HG03439 (cell line): ENCODE data around the gene SLC23A2.

Experiments
- ATAC-seq: cut with Tn5 transposase; IDR thresholded peaks from one replicate; pipeline ENCODE4 v1.9.1; 2021; ENCODE audit warnings: mild to moderate bottlenecking, moderate library complexity; ENCODE audit not compliant: unreplicated experiment

Gene SLC23A2

GRCh38 chr20:4971064-4971463, 30.2 kb downstream of the SLC23A2 start:
- no peak for ATAC-seq

GRCh38 chr20:4967752-4968477, 33.4 kb downstream of the SLC23A2 start:
- ATAC-seq = no peak

- ATAC-seq = no peak
Measured at GRCh38 chr20:4966826-4967751, 34.2 kb downstream of the SLC23A2 start.

- ATAC-seq = no peak
Measured at GRCh38 chr20:4962241-4962855, 39.0 kb downstream of the SLC23A2 start.

- ATAC-seq = no peak
Measured at GRCh38 chr20:4961746-4962145, 39.6 kb downstream of the SLC23A2 start.

GRCh38 chr20:4959592-4959991, 41.7 kb downstream of the SLC23A2 start:
- no peak for ATAC-seq

GRCh38 chr20:4957939-4958362, 43.4 kb downstream of the SLC23A2 start:
- no peak for ATAC-seq

- ATAC-seq = no peak
Measured at GRCh38 chr20:4957187-4957586, 44.1 kb downstream of the SLC23A2 start.

- no peak for ATAC-seq
Measured at GRCh38 chr20:4956200-4956810, 45.0 kb downstream of the SLC23A2 start.

- ATAC-seq = no peak
Measured at GRCh38 chr20:4953881-4954280, 47.4 kb downstream of the SLC23A2 start.

GRCh38 chr20:4952229-4952628, 49.1 kb downstream of the SLC23A2 start:
- ATAC-seq = no peak

GRCh38 chr20:4951299-4951698, 50.0 kb downstream of the SLC23A2 start:
- ATAC-seq = no peak

GRCh38 chr20:4950841-4951240, 50.5 kb downstream of the SLC23A2 start:
- ATAC-seq = no peak

- ATAC-seq = no peak
Measured at GRCh38 chr20:4950437-4950836, 50.9 kb downstream of the SLC23A2 start.

- ATAC-seq = no peak
Measured at GRCh38 chr20:4949833-4950178, 51.5 kb downstream of the SLC23A2 start.

GRCh38 chr20:4947817-4948559, 53.3 kb downstream of the SLC23A2 start:
- no peak for ATAC-seq

- no peak for ATAC-seq
Measured at GRCh38 chr20:4946986-4947385, 54.3 kb downstream of the SLC23A2 start.

- no peak for ATAC-seq
Measured at GRCh38 chr20:4946585-4946984, 54.7 kb downstream of the SLC23A2 start.

GRCh38 chr20:4944518-4945313, 56.6 kb downstream of the SLC23A2 start:
- ATAC-seq = no peak

GRCh38 chr20:4942331-4942730, 59.0 kb downstream of the SLC23A2 start:
- ATAC-seq = no peak
